GM21529 (cell line): ENCODE data around the gene GNLY.
A peak's percentile ranks its signal among the peaks of the same experiment; 100 is the strongest.

Experiments
- ATAC-seq: cut with Tn5 transposase; IDR thresholded peaks from one replicate; pipeline ENCODE4 v1.9.1; 2021; ENCODE audit not compliant: unreplicated experiment

The GNLY gene

DNA sequence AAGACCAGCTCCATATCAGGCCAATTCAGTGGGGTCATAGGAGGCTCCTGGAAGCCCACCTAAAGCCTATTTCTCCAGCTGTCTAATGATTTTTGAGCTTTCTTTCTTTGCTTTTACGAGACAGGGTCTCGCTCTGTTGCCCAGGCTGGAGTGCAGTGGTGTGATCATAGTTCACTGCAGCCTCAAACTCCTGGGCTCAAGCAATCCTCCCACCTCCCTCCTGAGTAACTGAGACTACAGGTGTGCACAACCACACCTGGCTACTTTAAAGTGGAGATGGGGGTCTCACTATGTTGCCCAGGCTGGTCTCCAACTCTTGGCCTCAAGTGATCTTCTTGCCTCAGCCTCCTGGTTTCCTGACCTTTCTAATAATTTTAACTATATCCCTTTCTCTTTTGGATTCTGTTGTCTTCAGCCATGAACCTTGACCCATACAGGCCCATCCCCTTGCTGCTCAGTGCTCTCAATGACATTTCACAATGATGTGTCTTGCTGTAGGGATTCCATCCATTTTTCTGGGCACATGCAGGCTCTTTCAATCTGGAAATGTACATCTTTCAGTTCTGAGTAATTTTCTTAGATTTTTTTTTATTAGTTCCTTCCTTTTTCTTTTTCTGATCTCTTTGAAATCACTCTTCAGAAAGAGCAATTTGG is 29.7 kb downstream of the GNLY start:
- ATAC-seq, result no peak

DNA sequence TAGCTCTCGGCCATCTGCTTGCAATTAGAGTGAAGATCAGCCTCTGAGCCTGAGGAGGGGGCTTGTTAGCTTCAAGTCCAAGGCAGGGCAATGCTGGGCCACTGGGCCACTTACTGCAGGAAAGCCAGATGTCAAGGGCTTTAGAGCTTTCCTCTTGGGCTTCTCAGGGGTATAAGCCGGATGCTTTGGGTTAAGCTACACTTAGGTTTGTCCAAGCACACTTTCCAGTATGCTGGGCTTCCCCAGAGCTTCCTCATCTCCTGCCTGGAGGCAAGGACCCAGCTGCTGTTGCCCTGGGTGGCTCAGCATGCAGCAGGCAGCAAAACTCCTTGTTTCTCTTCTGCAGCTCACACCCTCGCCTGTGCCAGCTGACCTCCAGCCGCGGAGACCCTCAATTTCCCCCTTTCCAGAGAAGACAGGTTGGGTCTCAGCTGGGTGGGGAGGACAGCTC is 30.6 kb downstream of the GNLY start:
- ATAC-seq, result no peak

DNA sequence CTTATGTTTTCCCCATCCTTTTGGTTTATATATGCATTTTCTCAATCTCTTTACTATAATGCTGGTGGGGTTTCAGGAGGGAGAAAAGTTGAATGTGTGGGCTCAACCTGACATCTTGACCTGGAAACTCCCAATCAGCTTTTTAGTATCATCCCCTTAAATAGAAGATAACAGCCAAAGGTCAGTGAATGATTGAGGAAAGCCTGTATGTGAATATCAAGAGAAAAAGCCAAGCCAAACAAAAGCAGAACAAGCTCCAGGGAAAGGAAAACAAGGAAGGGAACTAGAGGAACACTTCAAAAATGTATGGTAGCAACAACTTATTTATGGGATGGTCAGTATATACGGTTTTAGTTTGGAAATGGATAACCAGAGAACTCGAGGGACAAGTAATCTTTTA is 31.3 kb downstream of the GNLY start:
- no peak for ATAC-seq

DNA sequence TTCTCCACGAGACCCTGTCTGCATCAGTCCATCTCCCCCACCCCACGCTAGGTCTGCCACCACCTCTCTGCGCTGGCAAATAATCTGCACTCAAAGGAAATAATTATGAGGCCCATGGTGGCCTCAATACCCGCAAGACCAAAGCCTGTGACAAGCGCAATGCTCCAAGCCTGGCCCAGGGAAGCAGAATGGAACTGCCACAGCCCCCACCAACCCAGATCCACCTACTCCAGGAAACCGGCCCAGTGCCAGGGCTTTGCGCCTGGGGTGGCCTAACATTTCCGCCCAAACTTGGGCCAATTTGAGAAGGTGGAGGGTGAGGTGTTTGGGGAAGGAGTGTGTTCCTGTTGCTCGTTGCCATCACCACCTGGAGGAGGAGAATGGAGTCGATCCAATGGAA is 33.6 kb downstream of the GNLY start:
- no peak for ATAC-seq

DNA sequence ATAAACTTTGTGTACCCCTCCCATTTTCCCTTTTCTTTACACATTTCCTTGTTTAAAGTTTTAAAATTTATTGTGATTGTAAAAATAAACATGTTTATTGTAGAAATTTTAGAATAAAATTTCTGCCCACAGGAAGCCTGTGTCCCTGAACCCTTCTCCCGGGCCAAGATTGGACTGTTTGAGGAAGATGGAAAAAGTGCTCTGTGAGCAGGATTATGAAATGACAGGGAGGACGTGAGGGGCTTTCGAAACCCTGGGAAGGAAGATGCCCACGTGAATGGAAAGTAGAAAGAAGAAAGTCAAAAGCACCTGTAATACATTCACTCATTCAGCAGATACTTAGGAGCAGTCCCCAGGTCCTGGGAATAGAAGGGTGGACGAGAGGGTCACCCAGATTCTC is 34.2 kb downstream of the GNLY start:
- ATAC-seq, result no peak

DNA sequence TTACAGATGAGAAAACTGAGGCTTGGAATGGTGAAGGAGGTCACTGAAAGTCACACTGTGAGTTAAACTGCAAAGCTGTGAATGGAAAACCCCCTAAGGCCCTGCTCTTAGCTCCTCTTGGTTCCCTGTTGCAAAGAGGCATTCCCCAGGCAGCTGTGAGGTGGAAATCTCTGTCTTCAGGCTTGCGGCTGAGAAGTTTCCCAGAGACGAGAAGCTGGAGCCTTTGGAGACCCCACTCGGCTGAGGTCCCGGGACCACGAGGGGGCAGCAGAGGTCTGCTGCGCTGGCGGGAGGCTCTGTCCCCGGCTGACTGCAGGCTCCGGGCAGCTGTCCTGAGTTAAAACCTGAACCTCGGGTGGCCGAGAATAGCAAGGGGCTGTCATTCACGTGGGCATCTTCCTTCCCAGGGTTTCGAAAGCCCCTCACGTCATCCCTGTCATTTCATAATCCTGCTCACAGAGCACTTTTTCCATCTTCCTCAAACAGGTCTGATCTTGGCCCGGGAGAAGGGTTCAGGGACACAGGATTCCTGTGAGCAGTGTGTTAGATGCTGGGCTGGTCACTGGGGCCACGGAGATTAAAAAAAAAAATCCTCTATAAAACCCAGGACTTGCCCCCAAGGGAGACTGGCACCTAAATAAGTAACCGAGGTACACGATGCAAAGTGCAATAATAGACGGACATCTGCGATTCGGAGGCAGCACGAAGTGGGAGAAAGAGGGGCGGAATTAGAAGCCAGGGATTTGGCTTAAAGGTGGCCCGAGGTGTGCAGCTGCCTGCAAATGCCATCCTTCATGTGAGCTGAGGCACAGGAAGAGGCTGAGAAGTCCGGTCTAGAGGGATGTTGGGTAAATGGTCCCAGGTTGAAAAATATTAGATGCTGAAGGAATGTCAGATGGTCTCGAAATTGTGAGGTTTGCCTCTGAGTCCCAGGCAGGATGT is 35.0 kb downstream of the GNLY start:
- peak; percentile 68 for ATAC-seq

DNA sequence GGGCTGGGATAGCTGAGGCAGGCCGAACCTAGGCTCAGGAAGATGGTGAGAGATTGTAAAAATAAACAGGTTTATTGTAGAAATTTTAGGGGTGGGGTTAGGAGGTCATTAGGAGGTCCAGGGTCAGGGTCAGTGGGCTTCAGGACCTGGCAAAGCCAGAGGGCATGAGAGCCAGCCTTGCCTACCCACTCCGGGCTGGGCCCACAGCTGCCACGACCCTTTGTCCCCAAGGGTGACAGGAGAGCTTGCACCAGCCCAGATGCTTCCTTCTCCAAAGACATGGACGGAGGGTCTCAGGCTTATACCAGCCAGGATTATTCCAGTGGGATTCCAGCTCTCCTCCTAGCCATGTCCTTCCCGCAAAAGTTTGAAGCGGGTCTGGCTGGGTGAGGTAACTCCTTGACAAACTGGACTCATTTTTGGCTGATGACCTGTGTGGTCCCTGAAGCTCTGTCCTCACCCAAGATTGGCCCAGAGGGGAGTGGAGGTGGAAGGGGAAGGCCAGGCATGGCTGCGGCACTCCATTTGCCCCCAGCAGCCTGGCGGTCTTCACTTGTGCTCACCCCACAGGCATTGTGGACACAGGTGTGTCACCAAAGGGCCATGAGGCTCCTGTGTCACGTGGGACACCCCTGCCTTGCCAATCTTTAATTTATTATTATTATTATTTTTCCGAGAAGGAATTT is 35.8 kb downstream of the GNLY start:
- ATAC-seq, result no peak

DNA sequence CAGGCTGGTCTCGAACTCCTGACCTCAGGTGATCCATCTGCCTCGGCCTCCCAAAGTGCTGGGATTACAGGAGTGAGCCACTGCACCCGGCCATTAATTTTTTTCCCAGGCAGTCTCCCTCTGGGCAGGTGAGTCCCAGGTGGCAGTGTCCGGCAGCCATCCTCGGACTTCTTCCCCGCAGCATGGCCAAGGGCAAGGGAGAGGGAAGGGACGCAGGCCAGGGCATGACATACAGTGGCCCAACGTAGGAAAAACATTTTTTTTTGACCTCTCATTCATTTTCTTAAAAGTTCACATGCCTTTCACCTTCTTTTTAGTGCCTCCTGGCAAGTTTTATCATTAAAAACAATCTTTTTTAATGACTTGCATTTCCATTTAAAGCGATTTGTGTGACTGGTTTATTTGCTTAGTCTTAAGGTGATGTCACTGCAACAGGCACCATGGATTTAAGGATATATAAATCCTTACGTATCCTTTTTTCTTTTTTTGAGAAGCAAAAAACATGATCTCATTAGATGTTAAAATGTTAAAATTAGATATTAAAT is 36.6 kb downstream of the GNLY start:
- ATAC-seq, result no peak

DNA sequence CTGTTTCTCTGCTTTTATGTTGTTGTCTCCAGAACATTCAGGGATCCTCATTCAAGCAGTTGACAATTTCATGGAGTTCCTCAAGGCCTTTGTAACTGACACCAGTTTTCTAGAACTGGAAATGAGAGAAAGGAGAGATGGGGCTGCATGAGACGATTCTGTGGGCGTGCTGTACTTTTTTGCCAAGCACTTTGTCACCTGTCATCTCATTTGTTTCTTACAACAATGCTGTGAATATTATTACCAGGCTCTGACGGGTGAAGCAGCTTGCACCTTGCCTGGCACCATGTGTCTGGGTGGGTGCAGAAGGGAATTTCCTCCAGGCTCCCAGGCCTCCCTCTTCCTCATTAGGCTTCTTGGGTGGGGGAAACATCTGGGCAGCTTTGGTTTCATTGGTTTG is 37.4 kb downstream of the GNLY start:
- ATAC-seq, result no peak

DNA sequence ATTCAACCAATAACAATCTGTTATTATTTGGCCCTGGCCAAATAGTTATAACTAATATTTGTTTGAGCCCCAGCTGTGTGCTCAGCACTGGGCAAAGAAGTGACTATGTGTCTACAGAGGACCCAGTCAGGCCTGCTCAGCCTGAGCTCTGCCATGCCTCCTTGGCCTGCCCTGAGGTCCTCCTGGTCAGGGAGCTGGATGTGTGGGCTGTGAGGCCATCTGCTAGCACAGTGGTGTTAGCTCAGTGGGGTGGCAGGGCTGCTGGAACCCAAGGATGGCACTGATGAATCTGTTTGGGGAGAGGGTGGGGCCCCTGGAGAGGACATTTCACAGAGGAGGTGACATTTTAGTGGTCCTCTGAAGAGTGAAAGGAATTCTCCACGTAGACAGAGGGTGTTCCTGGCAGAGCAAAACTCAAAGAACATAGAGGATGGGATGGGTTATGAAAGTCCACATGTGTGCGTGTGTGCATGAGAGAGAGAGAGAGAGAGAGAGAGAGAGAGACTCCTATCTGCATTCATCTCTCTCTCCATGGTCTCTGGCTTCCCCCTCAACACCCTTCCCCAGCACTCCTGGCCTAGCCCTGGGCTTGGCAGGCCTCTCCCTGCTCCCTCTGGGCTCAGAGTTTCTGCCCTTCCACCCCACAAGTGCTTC is 38.4 kb downstream of the GNLY start:
- ATAC-seq, result no peak

DNA sequence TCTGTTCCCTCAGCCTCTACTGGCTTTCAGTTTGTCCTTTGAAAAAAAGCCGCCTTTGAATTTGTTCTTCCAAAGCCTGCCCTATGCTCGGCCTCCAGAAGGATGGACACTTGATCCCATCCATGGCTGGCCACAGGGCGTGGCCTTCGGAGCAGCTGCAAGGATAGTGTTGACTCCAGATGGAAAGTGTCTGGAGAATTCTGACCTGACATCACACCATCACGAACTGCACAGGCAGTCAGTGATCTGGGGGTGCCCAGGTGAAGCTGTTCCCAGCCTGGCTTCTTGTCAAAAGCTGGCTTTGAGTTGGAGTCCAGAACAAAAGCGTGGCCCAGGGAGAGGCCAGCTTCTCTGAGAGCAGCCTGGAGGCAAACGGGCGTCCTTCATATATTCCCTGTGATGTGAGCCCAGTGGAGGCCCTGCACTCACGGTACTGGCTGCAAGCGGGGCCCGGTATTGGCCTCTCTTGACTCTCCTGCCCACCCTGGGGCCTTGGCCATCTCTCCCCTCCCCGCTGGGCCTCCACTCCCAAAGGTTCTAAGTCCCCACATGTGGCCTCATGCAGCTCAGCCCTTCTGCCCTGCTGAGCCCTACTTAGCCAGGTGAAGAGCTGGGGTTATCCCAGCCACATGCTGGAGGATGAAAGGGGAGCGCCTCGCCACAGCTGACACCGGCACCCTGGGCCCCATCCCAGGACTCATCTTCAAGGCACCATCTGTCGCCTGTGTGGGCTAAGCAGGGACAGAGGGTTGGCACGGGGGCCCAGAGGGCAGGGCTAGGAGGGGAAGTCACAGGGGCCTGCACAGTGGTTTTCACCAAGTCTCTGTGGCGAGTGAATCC is 39.2 kb downstream of the GNLY start:
- ATAC-seq, result no peak

DNA sequence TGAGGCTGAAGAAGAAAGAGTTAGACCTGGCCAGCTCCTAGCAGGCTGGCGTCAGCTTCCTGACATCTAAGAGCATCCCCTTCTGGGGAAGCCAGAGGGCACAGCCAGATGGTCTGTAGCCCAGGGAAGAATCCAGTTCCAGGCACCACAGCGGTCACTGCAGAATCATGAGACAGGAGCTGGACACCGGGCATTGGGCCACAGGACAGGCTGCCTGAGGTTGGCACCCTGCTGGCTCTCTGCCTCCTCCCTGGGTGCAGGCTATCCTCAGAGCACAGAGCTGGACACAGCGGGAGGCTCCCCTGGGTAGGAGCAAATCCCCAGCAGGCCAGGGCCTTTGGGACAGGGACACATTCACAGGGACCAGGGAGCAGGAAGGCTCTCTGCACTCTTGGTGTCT is 39.9 kb downstream of the GNLY start:
- ATAC-seq, result no peak

DNA sequence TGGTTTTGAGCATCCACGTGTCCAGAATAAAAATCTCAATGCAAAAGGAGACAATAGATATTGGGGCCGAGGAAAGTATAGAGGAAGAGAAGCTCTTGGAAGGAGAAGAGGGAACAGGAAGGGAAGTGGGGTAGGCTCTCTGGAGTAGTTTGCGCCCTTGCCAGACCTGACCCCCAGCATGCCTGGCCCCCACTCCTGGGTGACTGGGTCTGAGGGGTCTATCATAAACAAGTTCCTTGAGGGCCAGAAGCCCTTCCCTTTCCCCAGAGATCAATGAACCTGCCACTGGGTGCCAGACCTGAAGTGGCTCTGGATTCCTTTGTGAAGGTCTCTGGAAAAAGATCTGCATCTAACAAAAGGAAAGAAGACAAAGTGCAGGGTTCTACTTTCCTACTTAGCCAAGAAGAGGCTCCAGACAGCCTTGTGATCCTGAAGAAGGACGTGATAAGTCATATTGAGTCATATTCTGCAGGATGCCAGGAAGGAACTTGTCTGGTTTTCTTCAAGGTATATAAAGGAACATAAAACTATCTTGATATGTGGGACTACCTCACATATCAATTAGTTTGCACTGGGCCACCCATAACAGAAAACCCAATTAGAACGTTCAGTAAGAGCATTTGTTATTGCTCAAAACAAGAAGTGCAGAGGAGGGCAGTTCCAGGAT is 40.9 kb downstream of the GNLY start:
- no peak for ATAC-seq

DNA sequence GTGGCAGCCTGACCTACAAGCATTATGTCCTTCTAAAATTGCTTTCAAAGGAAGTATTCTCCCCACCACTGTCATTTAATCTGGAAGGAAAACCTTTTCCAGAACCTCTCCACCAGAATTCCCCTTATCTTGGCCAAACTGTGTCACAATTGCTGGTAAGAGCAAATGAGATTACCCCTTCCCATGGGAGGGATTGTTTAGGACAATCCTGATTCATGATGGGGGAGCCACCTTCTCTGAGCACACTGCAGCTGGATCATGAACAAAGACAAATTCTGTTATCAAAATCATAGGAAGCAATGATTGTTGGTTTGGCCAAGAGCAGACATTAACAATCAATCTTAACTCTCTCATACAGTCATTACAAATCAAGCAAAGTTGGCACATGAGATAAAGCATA is 41.5 kb downstream of the GNLY start:
- ATAC-seq, result no peak

DNA sequence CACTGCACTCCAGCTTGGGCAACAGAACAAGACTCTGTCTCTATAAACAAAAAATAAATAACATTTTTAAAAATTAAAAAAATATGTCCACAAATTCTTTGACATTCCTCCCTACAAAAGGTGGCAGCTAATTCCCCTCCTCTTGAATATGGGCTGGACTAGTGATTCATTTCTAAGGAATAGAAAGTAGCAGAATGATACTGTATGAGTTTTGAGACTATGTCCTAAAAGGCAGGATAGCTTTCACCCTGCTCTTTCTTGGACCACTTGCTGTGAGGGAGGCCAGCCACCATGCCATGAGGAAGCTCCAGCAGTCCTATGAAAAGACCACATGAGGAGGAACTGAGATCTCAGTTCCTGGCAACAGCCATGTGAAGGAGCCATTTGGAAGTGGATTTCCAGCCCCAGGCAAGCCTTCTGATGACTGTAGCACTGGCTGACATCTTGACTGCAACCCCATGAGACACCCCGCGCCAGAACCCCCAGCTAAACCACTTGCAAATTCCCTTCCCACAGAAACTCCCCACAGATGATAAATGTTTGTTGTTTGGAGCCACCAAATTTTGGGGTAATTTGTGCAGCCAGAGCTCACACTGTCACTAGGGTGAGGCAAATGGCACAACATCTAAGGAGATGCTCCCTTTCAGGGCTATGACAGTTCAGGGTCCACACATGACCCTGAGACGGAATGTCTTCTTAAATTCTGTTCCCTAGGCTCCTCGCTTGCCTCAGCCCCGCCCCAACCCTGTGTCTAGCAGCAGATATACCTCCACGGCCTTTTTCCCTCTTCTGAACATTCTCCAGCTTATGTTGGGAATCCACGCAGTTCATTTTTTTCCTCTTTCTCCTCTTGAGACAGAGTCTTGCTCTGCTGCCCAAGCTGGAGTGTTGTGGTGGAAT is 42.5 kb downstream of the GNLY start:
- ATAC-seq, result no peak

DNA sequence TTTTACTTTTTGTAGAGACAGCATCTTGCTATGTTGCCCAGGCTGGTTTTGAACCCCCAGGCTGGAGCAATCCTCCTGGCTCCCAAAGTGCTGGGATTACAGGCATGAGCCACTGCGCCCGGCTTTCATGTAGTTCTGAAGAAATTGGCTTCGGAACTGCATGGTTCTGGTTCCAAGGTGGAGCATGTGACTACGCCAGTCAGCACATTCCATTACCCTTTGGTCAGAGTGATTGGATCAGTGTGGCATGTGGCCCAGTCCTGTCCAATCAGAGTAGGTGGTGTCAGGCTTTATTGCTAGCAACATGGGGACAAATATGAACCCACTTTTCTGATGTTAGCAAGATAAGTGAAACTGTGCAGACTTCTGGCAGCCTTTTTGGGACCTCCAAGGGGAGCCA is 43.3 kb downstream of the GNLY start:
- ATAC-seq, result no peak

DNA sequence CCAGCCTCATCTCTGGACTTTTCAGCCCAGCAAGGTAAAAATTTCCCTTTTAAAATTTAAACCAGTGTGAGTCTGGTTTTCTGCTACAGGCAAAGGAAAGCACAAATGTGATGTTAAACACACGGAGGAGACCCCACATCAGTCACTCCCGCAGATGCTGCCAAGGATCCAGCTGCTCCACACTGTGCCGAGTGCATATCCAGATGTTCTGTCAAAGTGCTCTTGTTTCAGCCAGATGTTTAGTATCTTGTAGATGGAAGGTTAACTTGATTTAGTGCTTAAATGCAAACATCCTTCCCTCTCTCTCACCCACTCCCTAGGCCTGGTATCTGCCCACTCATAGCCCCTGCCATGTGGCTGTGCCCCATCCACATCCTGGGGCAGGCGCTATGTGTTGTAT is 43.8 kb downstream of the GNLY start:
- ATAC-seq, result no peak

DNA sequence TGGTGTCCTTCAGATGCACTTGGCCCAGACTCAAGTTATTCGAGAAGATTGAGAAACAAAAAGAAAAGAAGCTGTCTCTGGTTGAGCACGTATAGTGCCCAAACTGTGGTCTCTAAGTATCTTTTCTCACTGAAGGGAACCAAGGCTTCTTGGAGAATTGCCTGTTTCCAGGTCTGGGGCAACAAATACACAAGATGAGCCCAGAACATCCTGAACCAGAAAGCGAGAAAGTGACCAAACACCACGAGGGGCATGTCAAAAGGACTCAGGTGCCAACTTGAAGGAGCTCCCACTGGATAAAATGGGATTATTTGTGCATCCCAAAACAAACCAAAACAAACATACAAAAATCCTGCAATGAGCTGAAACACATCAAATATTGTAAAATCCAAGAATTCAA is 46.0 kb downstream of the GNLY start:
- no peak for ATAC-seq
